Stimulated activated CD8-positive, alpha-beta memory T cell treated with anti-CD3 and anti-CD28 coated beads, Interleukin-2, amount 100 ng/mL, for 48 hours (primary cell): ENCODE measurements around the gene USP17L18.
"Not testable (repeated sequence)": the region's sequence is repeated elsewhere in the genome, so short reads cannot be mapped to it uniquely, and the experiment has no call there.

Source experiments
- DNase-seq, 2 donors: peaks; one replicate each; pipeline ENCODE4 v3.0.0-alpha.2; 2020; ENCODE audit warnings: low read depth in 2 of 2

USP17L18 gene

GRCh38 chr4:9247953-9248680 is at the start of gene USP17L18:
TSS of gene USP17L18 (plus strand) at chr4:9248630. CDS start at chr4:9248630, 0 bp downstream.
- not testable (repeated sequence) for DNase-seq

GRCh38 chr4:9210357-9210756 is 38.1 kb upstream of the USP17L18 start, which contains the start of gene USP17L10:
TSS of gene USP17L10 (plus strand) at chr4:9210657. CDS start at chr4:9210657, 0 bp downstream.
- not testable (repeated sequence) for DNase-seq

- not testable (repeated sequence) for DNase-seq
Measured at GRCh38 chr4:9214701-9215100, 33.7 kb upstream of the USP17L18 start.

- DNase-seq, result not testable (repeated sequence)
Measured at GRCh38 chr4:9215105-9215504, 33.3 kb upstream of the USP17L18 start, which contains the start of gene USP17L11. TSS of gene USP17L11 (plus strand) at chr4:9215405. CDS start at chr4:9215405, 0 bp downstream.

- not testable (repeated sequence) for DNase-seq
Measured at GRCh38 chr4:9219852-9220251, 28.6 kb upstream of the USP17L18 start, which contains the start of gene USP17L12. TSS of gene USP17L12 (plus strand) at chr4:9220152. CDS start at chr4:9220152, 0 bp downstream.

- DNase-seq, result not testable (repeated sequence)
Measured at GRCh38 chr4:9224596-9224995, 23.8 kb upstream of the USP17L18 start, which contains the start of gene USP17L13. TSS of gene USP17L13 (plus strand) at chr4:9224896. CDS start at chr4:9224896, 0 bp downstream.

GRCh38 chr4:9230249-9230648 is 18.2 kb upstream of the USP17L18 start:
- not testable (repeated sequence) for DNase-seq

GRCh38 chr4:9234085-9234484 is 14.3 kb upstream of the USP17L18 start, which contains the start of gene USP17L15:
TSS of gene USP17L15 (plus strand) at chr4:9234385. CDS start at chr4:9234385, 0 bp downstream.
- DNase-seq, result not testable (repeated sequence)

GRCh38 chr4:9238461-9238860 is 10.0 kb upstream of the USP17L18 start:
- not testable (repeated sequence) for DNase-seq

GRCh38 chr4:9243579-9243978 is 4.9 kb upstream of the USP17L18 start, which contains the start of gene USP17L17:
TSS of gene USP17L17 (plus strand) at chr4:9243879. CDS start at chr4:9243879, 0 bp downstream.
- not testable (repeated sequence) for DNase-seq

- DNase-seq, result not testable (repeated sequence)
Measured at GRCh38 chr4:9253078-9253477, 4.6 kb downstream of the USP17L18 start, which contains the start of gene USP17L19. TSS of gene USP17L19 (plus strand) at chr4:9253378. CDS start at chr4:9253378, 0 bp downstream.

- not testable (repeated sequence) for DNase-seq
Measured at GRCh38 chr4:9257824-9258223, 9.4 kb downstream of the USP17L18 start, which contains the start of gene USP17L20. TSS of gene USP17L20 (plus strand) at chr4:9258124. CDS start at chr4:9258124, 0 bp downstream.

GRCh38 chr4:9262572-9262971 is 14.1 kb downstream of the USP17L18 start, which contains the start of gene USP17L21:
TSS of gene USP17L21 (plus strand) at chr4:9262872. CDS start at chr4:9262872, 0 bp downstream.
- not testable (repeated sequence) for DNase-seq

- not testable (repeated sequence) for DNase-seq
Measured at GRCh38 chr4:9267319-9267718, 18.9 kb downstream of the USP17L18 start, which contains the start of gene USP17L22. TSS of gene USP17L22 (plus strand) at chr4:9267619. CDS start at chr4:9267619, 0 bp downstream.

GRCh38 chr4:9271719-9272118 is 23.3 kb downstream of the USP17L18 start:
- DNase-seq, result not testable (repeated sequence)
